OCI-LY7 (cell line): ENCODE measurements around the gene IGSF8. TPM values are rescaled to one million over a fixed set of nuclear protein-coding genes. Genes with fewer than 3 reads are reported as not detected.

ENCODE experiments used
- BruUV-seq: library from RNA; stranded (reverse); fragments of 400-500 nt; replicated peaks from 2 replicates; lab custom pipeline; 2021; lab: Mats Ljungman, UMichigan
- CTCF ChIA-PET: fragments of 300-600 bp; sonication (Branson Sonifier 250); formaldehyde crosslinking; loops from one replicate; lab custom pipeline; 2022; ENCODE audit warnings: antibody characterized with exemption; ENCODE audit not compliant: unreplicated experiment; lab: Charles Lee
- POLR2A ChIA-PET: fragments of 300-600 bp; sonication (Branson Sonifier 250); formaldehyde crosslinking; loops from one replicate; lab custom pipeline; 2022; ENCODE audit warnings: antibody characterized with exemption; lab: Charles Lee
- DNase-seq: peaks from one replicate; pipeline ENCODE4 v3.0.0-alpha.2; 2015; ENCODE audit warnings: low spot score
- H2AFZ ChIP-seq: fragments of 200-600 bp; sonication (generic), shearing (Covaris generic); 2 replicates; pipeline ENCODE4 v1.6.1; 2014; ENCODE audit warnings: mild to moderate bottlenecking, antibody characterized with exemption, low read length, moderate library complexity
- H3K27ac ChIP-seq: fragments of 200-600 bp; sonication (generic); 2 replicates; pipeline ENCODE4 v1.5.1; 2014; ENCODE audit warnings: mixed run types, low read depth, mild to moderate bottlenecking, moderate library complexity, low read length, inconsistent platforms; ENCODE audit not compliant: poor library complexity, severe bottlenecking
- H3K36me3 ChIP-seq: fragments of 200-600 bp; sonication (generic); 2 replicates; pipeline ENCODE4 v1.6.1; 2014; ENCODE audit warnings: mild to moderate bottlenecking, antibody characterized with exemption, low read length, moderate library complexity, mixed read lengths; ENCODE audit not compliant: insufficient read depth
- H3K4me1 ChIP-seq: fragments of 200-600 bp; sonication (generic); 2 replicates; pipeline ENCODE4 v1.5.1; 2014; ENCODE audit warnings: mild to moderate bottlenecking, low read length; ENCODE audit not compliant: insufficient read depth, poor library complexity, severe bottlenecking
- H3K4me2 ChIP-seq: fragments of 200-600 bp; sonication (generic); 2 replicates; pipeline ENCODE4 v1.6.1; 2014; ENCODE audit warnings: mild to moderate bottlenecking, low read length
- H3K4me3 ChIP-seq: fragments of 200-600 bp; sonication (generic); 2 replicates; pipeline ENCODE4 v1.5.1; 2014; ENCODE audit warnings: mild to moderate bottlenecking, low read depth, low read length; ENCODE audit not compliant: poor library complexity, severe bottlenecking
- H3K79me2 ChIP-seq: fragments of 200-600 bp; sonication (generic); 2 replicates; pipeline ENCODE4 v1.6.1; 2016; ENCODE audit warnings: low read depth, mild to moderate bottlenecking, low read length, moderate library complexity, mixed read lengths; ENCODE audit not compliant: insufficient read depth
- H3K9me2 ChIP-seq: fragments of 200-600 bp; sonication (generic); 2 replicates; pipeline ENCODE4 v1.6.1; 2016; ENCODE audit warnings: mild to moderate bottlenecking, low read length, mixed read lengths; ENCODE audit not compliant: insufficient read depth
- H3K9me3 ChIP-seq: fragments of 200-600 bp; sonication (generic); 2 replicates; pipeline ENCODE4 v1.6.1; 2014; ENCODE audit warnings: mild to moderate bottlenecking, mixed run types, low read length, mixed read lengths
- H4K20me1 ChIP-seq: fragments of 200-600 bp; sonication (generic); 2 replicates; pipeline ENCODE4 v1.6.1; 2014; ENCODE audit warnings: mild to moderate bottlenecking, antibody characterized with exemption, low read length, moderate library complexity, mixed read lengths; ENCODE audit not compliant: insufficient read depth
- CTCF ChIP-seq: fragments of 200-600 bp; sonication (generic); conservative IDR thresholded peaks from 2 replicates; pipeline ENCODE4 v1.5.1; 2014; ENCODE audit warnings: mild to moderate bottlenecking, antibody characterized with exemption, low read length, moderate library complexity, mixed read lengths
- EZH2phosphoT487 ChIP-seq: fragments of 200-600 bp; sonication (generic); IDR thresholded peaks from 2 replicates; pipeline ENCODE4 v1.6.1; 2018; ENCODE audit warnings: low read depth, borderline replicate concordance, mild to moderate bottlenecking, mixed run types, antibody characterized with exemption, low read length, moderate library complexity, mixed read lengths
- intact Hi-C: fragments of 100-400 bp; cut with micrococcal nuclease; formaldehyde crosslinking; loops from one replicate; pipeline ENCODE4 v1.10.0; 2022; ENCODE audit not compliant: unreplicated experiment
- total RNA-seq, 2 experiments: library from RNA; depleted of rRNA in 1 of 2; stranded (reverse); fragments of >200 nt in 1 of 2; shearing (Covaris generic) in 1 of 2; gene quantifications; 2 replicates each; pipeline ENCODE4 v1.2.3, GENCODE V29; 2014 to 2022

The IGSF8 gene
- total RNA-seq, 2 experiments from 2014 or later: 18.7 to 28.7 TPM

GRCh38 chr1:160118928-160119327, 20.5 kb upstream of the IGSF8 start:
- Histone ChIP-seq H3K36me3 (no peaks in the 10 kb centered on the region), H3K9me2 (no peaks in the 10 kb centered on the region), H3K4me2 (no peak overlapping the region), H2AFZ (no peak overlapping the region), H4K20me1 (no peaks in the 10 kb centered on the region), H3K4me1 (peaks cover 4% of the 10 kb centered on the region), H3K79me2 (no peaks in the 10 kb centered on the region), H3K4me3 (no peak overlapping the region), H3K9me3 (no peaks in the 10 kb centered on the region), H3K27ac (no peak overlapping the region)
- BruUV-seq: no TSS peak
- no peak for DNase-seq
- intact Hi-C loops: no loop called here
- no peak for TF ChIP-seq CTCF
- no peak for TF ChIP-seq EZH2phosphoT487
- ChIA-PET CTCF (no interaction called here), POLR2A (no interaction called here)

- no peak for TF ChIP-seq CTCF
- TF ChIP-seq EZH2phosphoT487: no peak
- Histone ChIP-seq H3K4me3 (no peak overlapping the region), H3K9me3 (no peaks in the 10 kb centered on the region), H2AFZ (no peak overlapping the region), H4K20me1 (no peaks in the 10 kb centered on the region), H3K4me2 (no peak overlapping the region), H3K4me1 (peaks cover 4% of the 10 kb centered on the region), H3K36me3 (no peaks in the 10 kb centered on the region), H3K79me2 (no peaks in the 10 kb centered on the region), H3K9me2 (no peaks in the 10 kb centered on the region), H3K27ac (no peak overlapping the region)
- POLR2A ChIA-PET: interaction anchor here (0.6 kb wide), 1 partner anchor 36 kb away, joined by 3 read pairs; no protein-coding TSS in a partner anchor
- intact Hi-C loops: no loop called here
- CTCF ChIA-PET: interaction anchor here (0.6 kb wide), 1 partner anchor 48 kb away, joined by 3 read pairs; no protein-coding TSS in a partner anchor
- BruUV-seq: no TSS peak
- no peak for DNase-seq
Measured at GRCh38 chr1:160117709-160118183, 19.3 kb upstream of the IGSF8 start.

DNA sequence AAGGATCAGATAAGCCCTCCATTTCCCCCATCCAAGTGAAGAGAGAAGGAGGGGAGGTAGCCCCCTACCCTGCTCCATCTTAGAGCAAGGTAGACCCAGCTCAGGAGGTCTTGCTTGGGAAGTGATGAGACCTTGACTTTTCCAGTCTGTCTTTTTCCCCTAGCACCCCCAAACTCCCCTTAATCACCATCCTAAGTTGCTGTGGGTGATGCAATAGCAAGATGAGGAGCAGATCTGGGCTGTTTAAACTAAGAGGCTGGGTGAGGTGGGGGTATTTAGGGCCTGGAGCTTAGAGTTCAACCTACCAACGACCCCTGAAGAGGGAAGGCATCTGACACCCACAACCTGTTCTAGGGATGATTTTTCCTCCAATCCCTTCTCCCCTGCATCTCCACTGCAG, 18.9 kb upstream of the IGSF8 start:
- H3K79me2 ChIP-seq: no peaks in the 10 kb centered on the region
- no peaks in the 10 kb centered on the region for H3K9me2 ChIP-seq
- no peak overlapping the region for H3K4me3 ChIP-seq
- H3K4me2 ChIP-seq: no peak overlapping the region
- ChIA-PET POLR2A (interaction anchor here (0.6 kb wide), 1 partner anchor 36 kb away, joined by 3 read pairs; no protein-coding TSS in a partner anchor), CTCF (no interaction called here)
- H3K36me3 ChIP-seq: no peaks in the 10 kb centered on the region
- no peak for DNase-seq
- no TSS peak for BruUV-seq
- no peak overlapping the region for H2AFZ ChIP-seq
- peaks cover 4% of the 10 kb centered on the region for H3K4me1 ChIP-seq
- no peak overlapping the region for H3K27ac ChIP-seq
- intact Hi-C loops: no loop called here
- no peak for TF ChIP-seq EZH2phosphoT487
- TF ChIP-seq CTCF: no peak
- no peaks in the 10 kb centered on the region for H4K20me1 ChIP-seq
- no peaks in the 10 kb centered on the region for H3K9me3 ChIP-seq
